Erythroblast (primary cell): ENCODE results near the gene MCM3.

Source experiments
- GATA1 ChIP-seq: IDR thresholded peaks from 2 replicates; pipeline ENCODE4 v1.6.1; 2011; ENCODE audit warnings: low read depth, mild to moderate bottlenecking, control low read depth, low read length, moderate library complexity
- POLR2A ChIP-seq: IDR thresholded peaks from 2 replicates; pipeline ENCODE4 v1.6.1; 2011; ENCODE audit warnings: mild to moderate bottlenecking, low read length

GRCh38 chr6:52293067-52293466, 8.5 kb upstream of the MCM3 start:
- TF ChIP-seq POLR2A (no peak), GATA1 (no peak)
